Measurements from ENCODE around the gene DOK4. TPM values are rescaled to one million over a fixed set of nuclear protein-coding genes. Genes with fewer than 3 reads are reported as not detected.

DOK4 gene
- total and polyA plus RNA-seq, 12 donors = 3.6 to 10.7 (median 8.0) TPM

- Histone ChIP-seq H3K4me1 (peaks cover 10 to 42% (median 26%) of the 10 kb centered on the region in 9 donors), H3K27ac (no peak overlapping the region), H3K4me3 (no peak overlapping the region), H3K27me3 (no peaks in the 10 kb centered on the region), H3K9me3 (no peaks in the 10 kb centered on the region), H3K36me3 (peaks cover 0 to 100% (median 71%) of the 10 kb centered on the region in 9 donors)
- WGBS, 2 donors = 87 to 89% methylated on average over 11 of the region's 11 CpGs
- intact Hi-C loops (cut with DNase I) = loop anchor here in 2 of 10 donors (5.0 to 10.0 kb wide), 2 partner anchors 46 to 48 kb away; no protein-coding TSS in a partner anchor
- ATAC-seq (no peak), DNase-seq (no peak)
- no peak for TF ChIP-seq CTCF (IDR thresholded peaks at IDR 0.05)
These were observed 17.2 kb downstream of the DOK4 start for GRCh38 chr16:57469046-57469445.

GRCh38 chr16:57468346-57468745 lies 17.9 kb downstream of the DOK4 start:
- H3K36me3 ChIP-seq = peaks cover 0 to 99% (median 66%) of the 10 kb centered on the region in 9 donors
- intact Hi-C loops (cut with DNase I) = loop anchor here in 2 of 10 donors (5.0 to 10.0 kb wide), 2 partner anchors 46 to 49 kb away; no protein-coding TSS in a partner anchor
- no peak overlapping the region for H3K27ac ChIP-seq
- no peak for TF ChIP-seq CTCF (IDR thresholded peaks at IDR 0.05)
- H3K4me3 ChIP-seq = no peak overlapping the region
- ATAC-seq = no peak
- H3K9me3 ChIP-seq = no peaks in the 10 kb centered on the region
- H3K27me3 ChIP-seq = no peaks in the 10 kb centered on the region
- H3K4me1 ChIP-seq = peaks cover 16 to 49% (median 33%) of the 10 kb centered on the region in 9 donors
- DNase-seq = no peak
- 85 to 94% methylated on average over 2 of the region's 2 CpGs for WGBS, 2 donors

- Histone ChIP-seq H3K27ac (no peak overlapping the region), H3K4me1 (peaks cover 7 to 29% (median 21%) of the 10 kb centered on the region in 9 donors), H3K4me3 (no peak overlapping the region), H3K27me3 (no peaks in the 10 kb centered on the region), H3K9me3 (no peaks in the 10 kb centered on the region), H3K36me3 (peaks cover 0 to 85% (median 62%) of the 10 kb centered on the region in 9 donors)
- intact Hi-C loops (cut with DNase I) = loop anchor here in 4 of 10 donors (2.0 to 10.0 kb wide), 3 partner anchors 50 to 54 kb away; no protein-coding TSS in a partner anchor
- DNase-seq (no peak), ATAC-seq (no peak)
- no peak for TF ChIP-seq CTCF (IDR thresholded peaks at IDR 0.05)
- 93 to 97% methylated on average over 2 of the region's 2 CpGs for WGBS, 2 donors
These were observed 21.8 kb downstream of the DOK4 start for GRCh38 chr16:57464523-57464922.

GRCh38 chr16:57462978-57463362 lies 23.3 kb downstream of the DOK4 start:
- Histone ChIP-seq H3K4me3 (peak overlapping the region; percentile 69 to 99 (median 88)), H3K4me1 (peaks cover 7 to 29% (median 21%) of the 10 kb centered on the region in 9 donors), H3K36me3 (peaks cover 0 to 85% (median 61%) of the 10 kb centered on the region in 9 donors), H3K9me3 (no peaks in the 10 kb centered on the region), H3K27me3 (no peaks in the 10 kb centered on the region), H3K27ac (peak overlapping the region; percentile 70 to 90 (median 87))
- DNase-seq (no peak), ATAC-seq (peak in 7 of 8 donors; percentile 19 to 73 (median 38))
- intact Hi-C loops (cut with DNase I) = loop anchor here in 3 of 10 donors (5.0 to 10.0 kb wide), 2 partner anchors 52 to 54 kb away; no protein-coding TSS in a partner anchor
- TF ChIP-seq CTCF (IDR thresholded peaks at IDR 0.05) = no peak
- WGBS, 2 donors = 1 to 2% methylated on average over 15 to 16 of the region's 16 CpGs

Measured in heart right ventricle (tissue), 16 donors.